Upper lobe of right lung (tissue), 1 donor: ENCODE measurements around the gene SDK2. TPM values are rescaled to one million over a fixed set of nuclear protein-coding genes. Genes with fewer than 3 reads are reported as not detected.

Experiments used
- ATAC-seq: fragments of 200-7000 bp; cut with Tn5 transposase; one replicate; pipeline ENCODE4 v1.9.1; 2020; ENCODE audit warnings: mild to moderate bottlenecking, moderate library complexity
- DNase-seq: peaks from one replicate; pipeline ENCODE4 v3.0.0-alpha.2; 2020
- H3K27ac ChIP-seq: fragments of 200-600 bp; one replicate; pipeline ENCODE4 v1.8.0; 2022
- H3K27me3 ChIP-seq: fragments of 200-600 bp; one replicate; pipeline ENCODE4 v1.8.0; 2022; ENCODE audit warnings: mild to moderate bottlenecking
- H3K36me3 ChIP-seq: fragments of 200-600 bp; one replicate; pipeline ENCODE4 v1.8.0; 2022
- H3K4me1 ChIP-seq: fragments of 200-600 bp; one replicate; pipeline ENCODE4 v1.8.0; 2022
- H3K4me3 ChIP-seq: fragments of 200-600 bp; one replicate; pipeline ENCODE4 v1.8.0; 2022; ENCODE audit warnings: mild to moderate bottlenecking
- H3K9me3 ChIP-seq: fragments of 200-600 bp; one replicate; pipeline ENCODE4 v1.8.0; 2022
- intact Hi-C: fragments of 100-400 bp; cut with DNase I; formaldehyde crosslinking; loops from one replicate; pipeline ENCODE4 v1.11.0; 2022
- total RNA-seq: library from RNA; stranded (reverse); fragmentation: NEBNext Ultra II Directional; extraction: Animal tissue kit (Norgen Biotek cat#: 25700); gene quantifications from one replicate; pipeline ENCODE4 v1.2.1, GENCODE V29; 2021
- TF ChIP-seq, protein P1 (sequence below): fragments of 200-600 bp; IDR thresholded peaks from one replicate; pipeline ENCODE4 v1.8.0; 2022; ENCODE audit warnings: antibody characterized with exemption
- donor health status: DM: no; HTN: yes; CAD: no; lungs with severe emphysema.

The SDK2 gene
- total RNA-seq, 1 donor from 2014 or later: 2.3 TPM

GRCh38 chr17:73491648-73492047, 152.6 kb downstream of the SDK2 start:
- Histone ChIP-seq H3K36me3 (no peaks in the 10 kb centered on the region), H3K4me3 (no peak overlapping the region), H3K4me1 (no peaks in the 10 kb centered on the region), H3K9me3 (no peaks in the 10 kb centered on the region), H3K27ac (no peak overlapping the region), H3K27me3 (peaks cover 4% of the 10 kb centered on the region)
- intact Hi-C loops: no loop called here
- no peak for ATAC-seq
- TF ChIP-seq, protein P1, sequence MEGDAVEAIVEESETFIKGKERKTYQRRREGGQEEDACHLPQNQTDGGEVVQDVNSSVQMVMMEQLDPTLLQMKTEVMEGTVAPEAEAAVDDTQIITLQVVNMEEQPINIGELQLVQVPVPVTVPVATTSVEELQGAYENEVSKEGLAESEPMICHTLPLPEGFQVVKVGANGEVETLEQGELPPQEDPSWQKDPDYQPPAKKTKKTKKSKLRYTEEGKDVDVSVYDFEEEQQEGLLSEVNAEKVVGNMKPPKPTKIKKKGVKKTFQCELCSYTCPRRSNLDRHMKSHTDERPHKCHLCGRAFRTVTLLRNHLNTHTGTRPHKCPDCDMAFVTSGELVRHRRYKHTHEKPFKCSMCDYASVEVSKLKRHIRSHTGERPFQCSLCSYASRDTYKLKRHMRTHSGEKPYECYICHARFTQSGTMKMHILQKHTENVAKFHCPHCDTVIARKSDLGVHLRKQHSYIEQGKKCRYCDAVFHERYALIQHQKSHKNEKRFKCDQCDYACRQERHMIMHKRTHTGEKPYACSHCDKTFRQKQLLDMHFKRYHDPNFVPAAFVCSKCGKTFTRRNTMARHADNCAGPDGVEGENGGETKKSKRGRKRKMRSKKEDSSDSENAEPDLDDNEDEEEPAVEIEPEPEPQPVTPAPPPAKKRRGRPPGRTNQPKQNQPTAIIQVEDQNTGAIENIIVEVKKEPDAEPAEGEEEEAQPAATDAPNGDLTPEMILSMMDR: no peak
- no peak for DNase-seq

DNA sequence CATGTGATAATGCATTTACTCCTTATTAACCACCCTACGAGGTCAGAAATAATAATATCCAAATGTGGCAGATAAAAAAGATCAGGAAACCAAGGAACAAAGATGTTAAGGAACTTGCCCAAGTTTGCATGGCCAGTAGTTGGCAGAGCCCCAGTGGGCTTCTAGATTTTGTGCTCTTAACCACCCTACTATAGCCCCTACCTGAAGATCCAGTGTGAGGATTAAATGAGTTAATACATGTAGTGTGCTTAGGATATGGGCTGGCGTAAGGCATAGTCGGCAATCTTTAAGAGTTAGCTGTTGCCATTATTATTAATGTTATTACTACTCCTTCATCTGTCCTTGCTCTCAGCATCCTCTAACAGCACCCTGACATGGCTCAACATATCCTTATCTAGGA, 153.4 kb downstream of the SDK2 start:
- H3K4me3 ChIP-seq: no peak overlapping the region
- TF ChIP-seq, protein P1: no peak
- H3K36me3 ChIP-seq: no peaks in the 10 kb centered on the region
- ATAC-seq (no peak), DNase-seq (no peak)
- H3K4me1 ChIP-seq: no peaks in the 10 kb centered on the region
- H3K27me3 ChIP-seq: peaks cover 4% of the 10 kb centered on the region
- H3K9me3 ChIP-seq: no peaks in the 10 kb centered on the region
- no peak overlapping the region for H3K27ac ChIP-seq
- intact Hi-C loops: no loop called here

- H3K27ac ChIP-seq: no peak overlapping the region
- no peaks in the 10 kb centered on the region for H3K9me3 ChIP-seq
- H3K36me3 ChIP-seq: no peaks in the 10 kb centered on the region
- DNase-seq: no peak
- intact Hi-C loops: no loop called here
- H3K27me3 ChIP-seq: peaks cover 4% of the 10 kb centered on the region
- no peaks in the 10 kb centered on the region for H3K4me1 ChIP-seq
- no peak for ATAC-seq
- TF ChIP-seq, protein P1: no peak
- no peak overlapping the region for H3K4me3 ChIP-seq
These were observed 154.3 kb downstream of the SDK2 start for GRCh38 chr17:73489991-73490390.

GRCh38 chr17:73489333-73489732, 154.9 kb downstream of the SDK2 start:
- Histone ChIP-seq H3K4me3 (no peak overlapping the region), H3K27ac (no peak overlapping the region), H3K36me3 (no peaks in the 10 kb centered on the region), H3K27me3 (peaks cover 4% of the 10 kb centered on the region), H3K9me3 (no peaks in the 10 kb centered on the region), H3K4me1 (no peaks in the 10 kb centered on the region)
- ATAC-seq (no peak), DNase-seq (no peak)
- TF ChIP-seq, protein P1: no peak
- intact Hi-C loops: no loop called here

GRCh38 chr17:73485130-73485529, 159.1 kb downstream of the SDK2 start:
- intact Hi-C loops: no loop called here
- Histone ChIP-seq H3K4me3 (no peak overlapping the region), H3K9me3 (no peaks in the 10 kb centered on the region), H3K4me1 (no peaks in the 10 kb centered on the region), H3K36me3 (no peaks in the 10 kb centered on the region), H3K27me3 (peaks cover 4% of the 10 kb centered on the region), H3K27ac (no peak overlapping the region)
- DNase-seq: no peak
- TF ChIP-seq, protein P1: no peak
- ATAC-seq: no peak

DNA sequence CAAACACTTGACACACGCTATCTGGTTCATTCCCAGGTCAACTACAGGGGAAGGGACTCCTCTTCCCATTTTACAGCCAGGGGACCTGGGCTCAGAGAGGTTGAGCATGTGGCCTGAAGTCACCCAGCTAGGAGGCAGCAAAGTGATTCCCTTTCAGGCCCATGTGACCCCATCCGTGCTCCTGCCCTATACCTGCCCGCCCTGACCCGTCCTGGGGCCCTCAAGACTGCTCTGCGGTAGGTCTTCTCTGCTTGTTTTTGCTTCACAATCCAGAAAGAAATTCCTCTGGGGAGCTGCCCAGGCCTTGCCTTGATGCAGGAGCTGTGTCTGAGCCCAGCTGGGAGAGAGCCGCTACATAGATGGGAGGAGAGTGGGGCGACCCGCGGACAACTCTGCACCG, 161.4 kb downstream of the SDK2 start:
- intact Hi-C loops: no loop called here
- no peaks in the 10 kb centered on the region for H3K36me3 ChIP-seq
- TF ChIP-seq, protein P1: no peak
- H3K27me3 ChIP-seq: peaks cover 4% of the 10 kb centered on the region
- ATAC-seq (no peak), DNase-seq (no peak)
- H3K27ac ChIP-seq: no peak overlapping the region
- H3K4me1 ChIP-seq: no peaks in the 10 kb centered on the region
- H3K4me3 ChIP-seq: no peak overlapping the region
- H3K9me3 ChIP-seq: no peaks in the 10 kb centered on the region
